HG02973 (cell line): ENCODE data around the gene CHCHD3.

Experiments used
- ATAC-seq: cut with Tn5 transposase; IDR thresholded peaks from one replicate; pipeline ENCODE4 v1.9.1; 2021; ENCODE audit warnings: moderate library complexity; ENCODE audit not compliant: unreplicated experiment

Gene CHCHD3

GRCh38 chr7:132755538-132756483, 326.1 kb downstream of the CHCHD3 start:
- ATAC-seq = no peak

- no peak for ATAC-seq
Observed at GRCh38 chr7:132752431-132752830, 329.5 kb downstream of the CHCHD3 start.

GRCh38 chr7:132751244-132751647, 330.6 kb downstream of the CHCHD3 start:
- no peak for ATAC-seq

GRCh38 chr7:132750530-132751217, 331.2 kb downstream of the CHCHD3 start:
- ATAC-seq = no peak

GRCh38 chr7:132750096-132750495, 331.8 kb downstream of the CHCHD3 start:
- no peak for ATAC-seq

GRCh38 chr7:132745510-132745909, 336.4 kb downstream of the CHCHD3 start:
- no peak for ATAC-seq

- no peak for ATAC-seq
Observed at GRCh38 chr7:132743974-132744373, 337.9 kb downstream of the CHCHD3 start.

- ATAC-seq = no peak
Observed at GRCh38 chr7:132742189-132742612, 339.7 kb downstream of the CHCHD3 start.

GRCh38 chr7:132740176-132740575, 341.7 kb downstream of the CHCHD3 start:
- ATAC-seq = no peak

- ATAC-seq = no peak
Observed at GRCh38 chr7:132739271-132739955, 342.5 kb downstream of the CHCHD3 start.

- ATAC-seq = no peak
Observed at GRCh38 chr7:132738254-132738653, 343.6 kb downstream of the CHCHD3 start.

- no peak for ATAC-seq
Observed at GRCh38 chr7:132735476-132735875, 346.4 kb downstream of the CHCHD3 start.
